ENCODE results near the gene FCHSD1.

FCHSD1 gene

GRCh38 chr5:141608557-141608956 is 42.7 kb downstream of the FCHSD1 start:
- Mint-ChIP-seq H3K36me3 (ENCODE audit: low read depth) (peaks cover 8% of the 10 kb centered on the region), H3K4me1 (peaks cover 6% of the 10 kb centered on the region), H3K4me3 (no peak overlapping the region), H3K27ac (peak overlapping the region in 2 of 3 experiments; percentile 77 to 92), H3K27me3 (ENCODE audit: low read depth) (no peaks in the 10 kb centered on the region), H3K9me3 (no peaks in the 10 kb centered on the region)
- no peak for TF ChIP-seq CTCF (IDR thresholded peaks at IDR 0.05; ENCODE audit: unreplicated experiment in 3 of 3)

GRCh38 chr5:141608046-141608445 is 43.2 kb downstream of the FCHSD1 start:
- Mint-ChIP-seq H3K27ac (peak overlapping the region in 2 of 3 experiments; percentile 77 to 92), H3K27me3 (ENCODE audit: low read depth) (no peaks in the 10 kb centered on the region), H3K4me3 (no peak overlapping the region), H3K36me3 (ENCODE audit: low read depth) (peaks cover 8% of the 10 kb centered on the region), H3K9me3 (no peaks in the 10 kb centered on the region), H3K4me1 (peaks cover 6% of the 10 kb centered on the region)
- no peak for TF ChIP-seq CTCF (IDR thresholded peaks at IDR 0.05; ENCODE audit: unreplicated experiment in 3 of 3)

- Mint-ChIP-seq H3K27ac (peak overlapping the region in 2 of 3 experiments; percentile 37 to 39), H3K9me3 (no peaks in the 10 kb centered on the region), H3K4me1 (peaks cover 6% of the 10 kb centered on the region), H3K4me3 (no peak overlapping the region), H3K27me3 (ENCODE audit: low read depth) (no peaks in the 10 kb centered on the region), H3K36me3 (ENCODE audit: low read depth) (peaks cover 3% of the 10 kb centered on the region)
- TF ChIP-seq CTCF (IDR thresholded peaks at IDR 0.05; ENCODE audit: unreplicated experiment in 3 of 3) = no peak
Measured at GRCh38 chr5:141605523-141606277, 45.5 kb downstream of the FCHSD1 start.

- no peak for TF ChIP-seq CTCF (IDR thresholded peaks at IDR 0.05; ENCODE audit: unreplicated experiment in 3 of 3)
Measured at GRCh38 chr5:141603923-141604717, 47.1 kb downstream of the FCHSD1 start.

GRCh38 chr5:141602606-141603005 is 48.6 kb downstream of the FCHSD1 start:
- Mint-ChIP-seq H3K27me3 (ENCODE audit: low read depth) (no peaks in the 10 kb centered on the region), H3K36me3 (ENCODE audit: low read depth) (no peaks in the 10 kb centered on the region), H3K9me3 (no peaks in the 10 kb centered on the region), H3K4me1 (peaks cover 6% of the 10 kb centered on the region), H3K4me3 (no peak overlapping the region), H3K27ac (no peak overlapping the region)
- TF ChIP-seq CTCF (IDR thresholded peaks at IDR 0.05; ENCODE audit: unreplicated experiment in 3 of 3) = no peak

More at GRCh38 chr5:141603923-141604717, 47.1 kb downstream of the FCHSD1 start:
- peaks cover 6% of the 10 kb centered on the region for H3K4me1 Mint-ChIP-seq
- H3K27ac Mint-ChIP-seq = no peak overlapping the region
- H3K4me3 Mint-ChIP-seq = no peak overlapping the region
- H3K27me3 Mint-ChIP-seq (ENCODE audit: low read depth) = no peaks in the 10 kb centered on the region
- H3K36me3 Mint-ChIP-seq (ENCODE audit: low read depth) = no peaks in the 10 kb centered on the region
- no peaks in the 10 kb centered on the region for H3K9me3 Mint-ChIP-seq
